ENCODE measurements around the gene FOSL1. TPM values are rescaled to one million over a fixed set of nuclear protein-coding genes. Genes with fewer than 3 reads are reported as not detected.
"Not testable (repeated sequence)": the region's sequence is repeated elsewhere in the genome, so short reads cannot be mapped to it uniquely, and the experiment has no call there.

The FOSL1 gene
- total and polyA plus RNA-seq, 4 experiments from 2014 or later, result 0.39 to 0.81 (median 0.79) TPM; not detected in 1

DNA sequence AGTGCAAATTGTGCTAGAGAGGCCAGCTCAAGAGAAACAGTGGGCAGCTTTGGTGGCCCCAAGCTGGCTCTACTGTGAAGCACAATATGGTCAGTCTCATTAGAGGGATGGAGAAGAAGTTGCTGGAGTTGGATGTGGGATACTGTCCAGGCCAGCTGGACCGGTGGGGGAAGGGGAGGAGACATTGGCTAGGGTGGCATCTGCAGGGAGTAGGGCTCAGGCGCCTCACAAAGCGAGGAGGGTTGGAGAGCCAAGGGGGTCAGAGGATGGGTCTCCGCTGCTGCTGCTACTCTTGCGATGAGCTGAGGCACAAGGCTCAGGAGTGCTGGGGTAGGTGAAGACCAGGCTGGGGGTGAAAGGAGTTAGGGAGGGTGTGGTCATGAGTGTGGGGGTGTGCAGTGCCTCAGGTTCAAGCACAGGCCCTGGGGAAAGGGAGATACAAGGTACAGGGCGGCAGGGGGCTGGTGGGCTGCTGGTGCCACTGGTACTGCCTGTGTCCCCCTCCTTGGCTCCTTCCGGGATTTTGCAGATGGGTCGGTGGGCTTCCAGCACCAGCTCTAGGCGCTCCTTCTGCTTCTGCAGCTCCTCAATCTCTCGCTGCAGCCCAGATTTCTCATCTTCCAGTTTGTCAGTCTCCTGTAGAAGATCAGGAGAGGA, 7.4 kb downstream of the FOSL1 start:
- H3K27me3 Mint-ChIP-seq, result no peaks in the 10 kb centered on the region
- Histone ChIP-seq H3K4me3 (ENCODE audit: low read length in 2 of 2) (peak overlapping the region in 1 of 2 donors; percentile 69), H3K4me1 (ENCODE audit: insufficient read depth, low read length) (peaks cover 56% of the 10 kb centered on the region), H3K27ac (ENCODE audit: low read depth, low read length) (peak overlapping the region; percentile 86), H3K36me3 (ENCODE audit: insufficient read depth, low read length) (no peaks in the 10 kb centered on the region), H3K9me3 (ENCODE audit: control insufficient read depth in 1 of 2, low read length in 2 of 2) (no peaks in the 10 kb centered on the region), H3K27me3 (ENCODE audit: insufficient read depth, low read length) (no peaks in the 10 kb centered on the region)
- peak overlapping the region; percentile 82 to 96 (median 92) for H3K27ac Mint-ChIP-seq
- peaks cover 35 to 73% (median 44%) of the 10 kb centered on the region in 4 donors for H3K4me1 Mint-ChIP-seq
- H3K9me3 Mint-ChIP-seq, result peaks cover 0 to 1% (median 0%) of the 10 kb centered on the region in 8 donors
- intact Hi-C loops (cut with micrococcal nuclease), result no loop called here
- DNase-seq, result no peak
- CTCF ChIA-PET (ENCODE audit: partially characterized antibody), result interaction anchor here (0.9 to 15.3 kb wide), 4 partner anchors 33 to 96 kb away, joined by 4 to 281 read pairs (median 130); partner anchors contain the start of genes CFL1 and MUS81
- POLR2A ChIA-PET (ENCODE audit: partially characterized antibody), result interaction anchor here (0.7 to 17.4 kb wide), 9 partner anchors 8 to 112 kb away, joined by 3 to 435 read pairs (median 53); partner anchors contain the start of genes AP5B1, BANF1, C11orf68 and CFL1
- peak overlapping the region; percentile 65 to 87 (median 82) for H3K4me3 Mint-ChIP-seq
- peaks cover 0 to 14% of the 10 kb centered on the region in 2 donors for H3K36me3 Mint-ChIP-seq

DNA sequence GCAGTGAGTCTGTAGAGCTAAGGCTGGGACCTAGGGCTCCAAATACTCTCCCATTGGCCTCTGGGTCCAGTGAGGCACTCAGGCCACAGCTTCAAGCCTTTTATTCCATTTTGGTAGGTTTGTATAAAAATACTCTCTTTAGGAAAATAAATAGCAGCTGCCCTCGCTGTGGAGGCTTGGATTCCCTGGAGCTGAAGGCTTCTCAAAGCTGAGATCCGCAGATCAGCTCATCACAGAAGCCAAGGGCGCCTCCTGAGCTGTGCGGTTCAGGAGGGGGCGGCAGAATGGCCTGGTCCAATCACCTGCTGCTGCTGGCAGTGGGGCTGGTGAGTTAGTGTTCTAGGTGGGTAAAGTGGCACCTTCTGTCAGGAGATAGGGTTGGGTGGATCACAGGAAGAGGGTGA, 8.0 kb downstream of the FOSL1 start:
- Histone ChIP-seq H3K27ac (ENCODE audit: low read depth, low read length) (peak overlapping the region; percentile 86), H3K4me1 (ENCODE audit: insufficient read depth, low read length) (peaks cover 62% of the 10 kb centered on the region), H3K4me3 (ENCODE audit: low read length in 2 of 2) (peak overlapping the region; percentile 47 to 69)
- H3K9me3 ChIP-seq (ENCODE audit: control insufficient read depth in 1 of 2, low read length in 2 of 2); H3K27me3 ChIP-seq (ENCODE audit: insufficient read depth, low read length); H3K27me3 Mint-ChIP-seq; intact Hi-C loops (cut with micrococcal nuclease); H3K36me3 ChIP-seq (ENCODE audit: insufficient read depth, low read length); H3K9me3 Mint-ChIP-seq: not testable (repeated sequence)
- Mint-ChIP-seq H3K36me3 (peaks cover 0 to 15% of the 10 kb centered on the region in 2 donors), H3K4me1 (peaks cover 35 to 79% (median 48%) of the 10 kb centered on the region in 4 donors), H3K27ac (peak overlapping the region; percentile 82 to 96 (median 92)), H3K4me3 (peak overlapping the region; percentile 65 to 87 (median 82))
- ChIA-PET POLR2A (ENCODE audit: partially characterized antibody) (interaction anchor here (0.7 to 17.4 kb wide), 7 partner anchors 9 to 97 kb away, joined by 3 to 435 read pairs (median 97); partner anchors contain the start of genes C11orf68, CFL1, DRAP1 and FOSL1), CTCF (ENCODE audit: partially characterized antibody) (interaction anchor here (0.9 to 15.3 kb wide), 6 partner anchors 7 to 130 kb away, joined by 4 to 281 read pairs (median 86); partner anchors contain the start of genes CFL1, FOSL1 and MUS81)
- peak in 1 of 5 donors; percentile 66 for DNase-seq

DNA sequence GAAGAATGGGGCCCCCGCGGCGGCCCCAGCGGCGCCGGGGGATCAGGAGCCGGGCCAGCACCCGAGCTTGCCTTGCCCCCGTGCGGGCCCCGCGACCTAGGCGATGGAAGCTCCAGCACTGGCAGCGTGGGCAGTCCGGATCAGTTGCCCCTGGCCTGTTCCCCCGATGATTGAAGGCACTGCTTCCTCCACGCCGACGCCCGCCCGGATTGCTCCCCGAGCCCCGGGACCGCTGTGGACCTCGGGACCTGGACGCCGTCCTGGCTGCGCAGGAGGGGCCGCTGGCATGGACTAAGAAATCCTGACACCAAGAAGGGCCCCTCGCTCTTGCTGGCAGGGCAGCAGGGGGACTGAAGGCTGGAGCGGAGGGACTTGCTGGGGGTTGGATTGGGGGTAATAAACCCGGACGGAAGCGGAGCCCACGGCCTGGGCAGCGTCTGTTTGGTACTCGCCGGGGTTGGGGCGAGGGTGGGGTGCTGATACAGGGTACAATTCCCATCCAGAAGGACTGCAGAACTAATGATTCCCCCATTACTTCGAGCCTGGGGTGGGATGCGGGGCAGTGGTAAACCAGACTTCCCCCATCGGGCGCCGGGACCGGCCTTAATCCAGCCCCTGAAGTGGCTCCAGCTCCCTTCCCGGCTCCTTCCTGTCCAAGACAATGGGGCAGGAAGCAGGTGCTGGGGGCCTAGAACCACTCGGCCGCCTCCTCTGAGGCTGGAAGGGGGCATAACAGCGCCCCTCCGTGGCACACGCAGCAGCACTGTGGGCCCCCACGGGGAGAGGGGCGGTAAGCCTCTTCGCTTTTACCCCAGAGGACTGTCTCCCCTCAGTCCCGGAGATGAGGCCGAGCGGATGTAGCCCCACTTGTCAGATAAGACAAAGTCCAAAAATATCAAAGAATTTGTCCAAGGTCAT, 8.7 kb downstream of the FOSL1 start:
- Histone ChIP-seq H3K9me3 (ENCODE audit: control insufficient read depth in 1 of 2, low read length in 2 of 2) (no peaks in the 10 kb centered on the region), H3K27me3 (ENCODE audit: insufficient read depth, low read length) (no peaks in the 10 kb centered on the region), H3K4me1 (ENCODE audit: insufficient read depth, low read length) (peaks cover 62% of the 10 kb centered on the region), H3K27ac (ENCODE audit: low read depth, low read length) (peak overlapping the region; percentile 86), H3K36me3 (ENCODE audit: insufficient read depth, low read length) (no peaks in the 10 kb centered on the region), H3K4me3 (ENCODE audit: low read length in 2 of 2) (peak overlapping the region; percentile 47 to 69)
- ChIA-PET CTCF (ENCODE audit: partially characterized antibody) (interaction anchor here (0.9 to 15.3 kb wide), 25 partner anchors 7 to 420 kb away, joined by 3 to 281 read pairs (median 6); partner anchors contain the start of genes C11orf68, CFL1, CTSW and FOSL1), POLR2A (ENCODE audit: partially characterized antibody) (interaction anchor here (0.9 to 17.4 kb wide), 39 partner anchors 7 to 1574 kb away, joined by 3 to 435 read pairs (median 8); partner anchors contain the start of genes AP5B1, BANF1, BRMS1 and C11orf68)
- Mint-ChIP-seq H3K9me3 (peaks cover 0 to 1% (median 0%) of the 10 kb centered on the region in 8 donors), H3K4me1 (peaks cover 39 to 85% (median 51%) of the 10 kb centered on the region in 4 donors), H3K36me3 (peaks cover 0 to 20% of the 10 kb centered on the region in 2 donors), H3K27me3 (no peaks in the 10 kb centered on the region), H3K27ac (peak overlapping the region; percentile 82 to 97 (median 93)), H3K4me3 (peak overlapping the region; percentile 65 to 90 (median 82))
- intact Hi-C loops (cut with micrococcal nuclease), result no loop called here
- peak in 1 of 5 donors; percentile 50 for DNase-seq

- H3K4me1 ChIP-seq (ENCODE audit: insufficient read depth, low read length), result peaks cover 66% of the 10 kb centered on the region
- DNase-seq, result peak; percentile 98 to 99 (median 98)
- intact Hi-C loops (cut with micrococcal nuclease), result loop anchor here (1.0 kb wide), 4 partner anchors 10 to 38 kb away; partner anchors contain the start of genes C11orf68, CFL1, DRAP1 and FOSL1
- Mint-ChIP-seq H3K27ac (peak within 1 kb of the TSS; percentile 95 to 100 (median 99)), H3K4me1 (peaks cover 37 to 79% (median 53%) of the 10 kb centered on the region in 4 donors), H3K9me3 (peaks cover 0 to 1% (median 0%) of the 10 kb centered on the region in 8 donors), H3K36me3 (peaks cover 0 to 20% of the 10 kb centered on the region in 2 donors), H3K27me3 (no peaks in the 10 kb centered on the region), H3K4me3 (peak within 1 kb of the TSS; percentile 86 to 97 (median 91))
- no peaks in the 10 kb centered on the region for H3K27me3 ChIP-seq (ENCODE audit: insufficient read depth, low read length)
- H3K4me3 ChIP-seq (ENCODE audit: low read length in 2 of 2), result peak within 1 kb of the TSS; percentile 69 to 86
- ChIA-PET POLR2A (ENCODE audit: partially characterized antibody) (interaction anchor here (0.6 to 17.4 kb wide), 48 partner anchors 8 to 1573 kb away, joined by 3 to 435 read pairs (median 5); partner anchors contain the start of genes AP5B1, BANF1, BRMS1 and C11orf68), CTCF (ENCODE audit: partially characterized antibody) (interaction anchor here (0.9 to 15.3 kb wide), 28 partner anchors 8 to 421 kb away, joined by 3 to 281 read pairs (median 8); partner anchors contain the start of genes BANF1, C11orf68, CFL1 and CTSW)
- H3K9me3 ChIP-seq (ENCODE audit: control insufficient read depth in 1 of 2, low read length in 2 of 2), result no peaks in the 10 kb centered on the region
- peaks cover 3% of the 10 kb centered on the region for H3K36me3 ChIP-seq (ENCODE audit: insufficient read depth, low read length)
- H3K27ac ChIP-seq (ENCODE audit: low read depth, low read length), result peak within 1 kb of the TSS; percentile 86
Measured at GRCh38 chr11:65890324-65891218, 9.6 kb downstream of the FOSL1 start, which contains the start of gene CCDC85B. Gene CCDC85B, plus strand, starts transcription at chr11:65890673. Its CDS starts 111 bp downstream, at chr11:65890784.

DNA sequence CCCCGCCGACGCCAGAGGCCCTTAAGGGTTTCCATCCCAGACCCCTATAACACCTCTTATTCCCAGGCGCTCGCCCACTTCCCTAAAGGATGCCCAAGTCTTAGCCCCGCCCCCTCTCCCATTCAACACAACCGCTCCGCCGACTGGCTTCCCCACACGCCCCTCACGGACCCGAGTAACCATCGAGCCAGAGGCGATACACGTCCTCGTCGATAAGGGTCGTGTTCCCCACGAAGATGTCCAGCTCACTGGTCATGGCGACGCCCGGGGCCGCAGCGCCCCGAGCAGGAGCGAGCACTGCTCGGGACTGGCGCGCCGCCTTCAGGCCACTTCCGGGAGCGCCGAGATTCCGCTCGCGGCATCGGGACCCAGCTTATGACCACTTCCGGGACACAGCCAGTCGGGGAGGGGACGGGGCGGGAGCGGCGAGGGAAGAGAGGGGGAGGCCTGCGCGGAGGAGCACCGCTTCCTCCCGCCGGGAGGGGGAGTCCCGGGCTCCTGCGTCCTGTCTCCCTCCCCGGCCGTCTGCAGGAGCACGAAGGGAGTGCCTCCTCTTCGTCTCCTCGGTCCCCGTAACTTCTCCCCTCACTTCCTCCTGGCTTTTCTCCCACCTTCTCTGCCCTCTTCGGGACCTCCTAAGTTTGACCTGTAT, 11.9 kb downstream of the FOSL1 start, which contains the start of gene FIBP:
Gene FIBP, minus strand, starts transcription at position 309 of the 652 bp plus-strand sequence. Its CDS starts 53 bp downstream, at position 256.
- Histone ChIP-seq H3K4me3 (ENCODE audit: low read length in 2 of 2) (peak within 1 kb of the TSS; percentile 79 to 83), H3K4me1 (ENCODE audit: insufficient read depth, low read length) (peaks cover 63% of the 10 kb centered on the region), H3K27ac (ENCODE audit: low read depth, low read length) (peak within 1 kb of the TSS; percentile 86), H3K9me3 (ENCODE audit: control insufficient read depth in 1 of 2, low read length in 2 of 2) (no peaks in the 10 kb centered on the region), H3K27me3 (ENCODE audit: insufficient read depth, low read length) (no peaks in the 10 kb centered on the region), H3K36me3 (ENCODE audit: insufficient read depth, low read length) (peaks cover 8% of the 10 kb centered on the region)
- intact Hi-C loops (cut with micrococcal nuclease), result loop anchor here (1.0 to 2.0 kb wide), 4 partner anchors 15 to 176 kb away; partner anchors contain the start of genes EFEMP2, KAT5 and SART1
- ChIA-PET POLR2A (ENCODE audit: partially characterized antibody) (interaction anchor here (0.7 to 17.4 kb wide), 29 partner anchors 9 to 658 kb away, joined by 3 to 435 read pairs (median 5); partner anchors contain the start of genes BANF1, C11orf68, CFL1 and CTSW), CTCF (ENCODE audit: partially characterized antibody) (interaction anchor here (0.6 to 15.3 kb wide), 37 partner anchors 8 to 1352 kb away, joined by 3 to 281 read pairs (median 4); partner anchors contain the start of genes BANF1, C11orf68, CFL1 and CTSW)
- H3K4me1 Mint-ChIP-seq, result peaks cover 34 to 73% (median 56%) of the 10 kb centered on the region in 4 donors
- peak within 1 kb of the TSS; percentile 86 to 97 (median 91) for H3K4me3 Mint-ChIP-seq
- peaks cover 0 to 1% (median 0%) of the 10 kb centered on the region in 8 donors for H3K9me3 Mint-ChIP-seq
- no peaks in the 10 kb centered on the region for H3K27me3 Mint-ChIP-seq
- H3K36me3 Mint-ChIP-seq, result peaks cover 4 to 37% of the 10 kb centered on the region in 2 donors
- peak; percentile 90 to 97 (median 91) for DNase-seq
- H3K27ac Mint-ChIP-seq, result peak within 1 kb of the TSS; percentile 95 to 100 (median 99)

Data from CD4-positive, alpha-beta memory T cell (primary cell).